HG03521 (cell line): ENCODE results near the gene VRTN.

Experiments
- ATAC-seq: cut with Tn5 transposase; IDR thresholded peaks from one replicate; pipeline ENCODE4 v1.9.1; 2021; ENCODE audit warnings: mild to moderate bottlenecking, moderate library complexity; ENCODE audit not compliant: unreplicated experiment

VRTN gene

GRCh38 chr14:74392616-74393570 is 44.6 kb downstream of the VRTN start:
- no peak for ATAC-seq

GRCh38 chr14:74394549-74394948 is 46.3 kb downstream of the VRTN start:
- no peak for ATAC-seq

GRCh38 chr14:74395094-74395493 is 46.8 kb downstream of the VRTN start:
- ATAC-seq = no peak

- ATAC-seq = no peak
Measured at GRCh38 chr14:74400031-74400685, 51.9 kb downstream of the VRTN start.

GRCh38 chr14:74400919-74401503 is 52.7 kb downstream of the VRTN start:
- no peak for ATAC-seq

- ATAC-seq = peak; percentile 70
Measured at GRCh38 chr14:74401504-74402241, 53.4 kb downstream of the VRTN start.

GRCh38 chr14:74402401-74403251 is 54.4 kb downstream of the VRTN start:
- ATAC-seq = no peak

GRCh38 chr14:74403619-74404417 is 55.5 kb downstream of the VRTN start:
- no peak for ATAC-seq

GRCh38 chr14:74404435-74404834 is 56.2 kb downstream of the VRTN start:
- no peak for ATAC-seq

GRCh38 chr14:74405663-74406062 is 57.4 kb downstream of the VRTN start:
- ATAC-seq = no peak

GRCh38 chr14:74407021-74407800 is 58.9 kb downstream of the VRTN start:
- ATAC-seq = no peak

GRCh38 chr14:74407801-74408154 is 59.5 kb downstream of the VRTN start:
- no peak for ATAC-seq

GRCh38 chr14:74408870-74409269 is 60.6 kb downstream of the VRTN start:
- no peak for ATAC-seq

- no peak for ATAC-seq
Measured at GRCh38 chr14:74409441-74409840, 61.2 kb downstream of the VRTN start.
